ENCODE data around the gene RDH5.

RDH5 gene

DNA sequence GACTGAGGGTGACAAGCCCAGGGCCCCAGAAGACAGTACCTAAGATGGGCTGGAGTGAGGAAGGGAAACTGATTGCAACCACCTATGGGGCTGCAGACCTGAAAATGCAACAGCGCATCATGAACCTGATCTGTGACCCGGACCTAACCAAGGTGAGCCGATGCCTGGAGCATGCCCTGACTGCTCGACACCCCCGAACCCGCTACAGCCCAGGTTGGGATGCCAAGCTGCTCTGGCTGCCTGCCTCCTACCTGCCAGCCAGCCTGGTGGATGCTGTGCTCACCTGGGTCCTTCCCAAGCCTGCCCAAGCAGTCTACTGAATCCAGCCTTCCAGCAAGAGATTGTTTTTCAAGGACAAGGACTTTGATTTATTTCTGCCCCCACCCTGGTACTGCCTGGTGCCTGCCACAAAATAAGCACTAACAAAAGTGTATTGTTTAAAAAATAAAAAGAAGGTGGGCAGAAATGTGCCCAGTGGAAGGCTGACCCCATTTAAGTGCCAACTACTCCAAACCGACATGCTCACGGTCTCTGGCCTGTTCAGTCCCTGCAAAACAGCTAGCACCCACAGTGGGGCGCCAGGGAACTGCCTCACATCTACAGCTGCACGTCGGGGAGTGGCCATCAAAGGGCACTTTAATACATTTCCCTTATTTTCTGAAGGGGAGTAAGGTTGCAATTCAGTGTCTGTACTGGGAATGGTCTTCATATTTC lies 4.2 kb downstream of the RDH5 start:
- no peak overlapping the region for H3K4me3 ChIP-seq (ENCODE audit: low read depth, low read length)
- TF ChIP-seq, protein P1, sequence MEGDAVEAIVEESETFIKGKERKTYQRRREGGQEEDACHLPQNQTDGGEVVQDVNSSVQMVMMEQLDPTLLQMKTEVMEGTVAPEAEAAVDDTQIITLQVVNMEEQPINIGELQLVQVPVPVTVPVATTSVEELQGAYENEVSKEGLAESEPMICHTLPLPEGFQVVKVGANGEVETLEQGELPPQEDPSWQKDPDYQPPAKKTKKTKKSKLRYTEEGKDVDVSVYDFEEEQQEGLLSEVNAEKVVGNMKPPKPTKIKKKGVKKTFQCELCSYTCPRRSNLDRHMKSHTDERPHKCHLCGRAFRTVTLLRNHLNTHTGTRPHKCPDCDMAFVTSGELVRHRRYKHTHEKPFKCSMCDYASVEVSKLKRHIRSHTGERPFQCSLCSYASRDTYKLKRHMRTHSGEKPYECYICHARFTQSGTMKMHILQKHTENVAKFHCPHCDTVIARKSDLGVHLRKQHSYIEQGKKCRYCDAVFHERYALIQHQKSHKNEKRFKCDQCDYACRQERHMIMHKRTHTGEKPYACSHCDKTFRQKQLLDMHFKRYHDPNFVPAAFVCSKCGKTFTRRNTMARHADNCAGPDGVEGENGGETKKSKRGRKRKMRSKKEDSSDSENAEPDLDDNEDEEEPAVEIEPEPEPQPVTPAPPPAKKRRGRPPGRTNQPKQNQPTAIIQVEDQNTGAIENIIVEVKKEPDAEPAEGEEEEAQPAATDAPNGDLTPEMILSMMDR (IDR thresholded peaks at IDR 0.05; ENCODE audit: low read depth, low read length), result peak; percentile 51

DNA sequence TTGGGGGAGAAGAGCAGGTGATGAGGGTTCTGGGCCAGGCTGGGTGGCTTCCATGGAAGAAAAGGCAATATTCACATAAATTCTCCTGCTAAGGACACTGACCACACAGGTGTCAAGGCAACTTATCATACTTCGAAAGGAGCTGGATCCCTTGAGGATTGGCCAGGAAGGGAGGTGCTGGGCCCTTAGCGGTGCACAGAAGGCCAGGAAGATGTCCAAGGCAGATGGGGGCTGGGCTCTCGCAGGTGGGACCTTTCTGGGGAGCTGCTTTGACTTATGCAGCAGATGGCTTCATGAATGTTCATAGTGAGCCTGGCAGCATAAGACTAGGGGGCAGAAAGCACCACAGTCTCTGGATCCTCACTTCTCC lies 4.7 kb downstream of the RDH5 start:
- TF ChIP-seq, protein P1 (IDR thresholded peaks at IDR 0.05; ENCODE audit: low read depth, low read length), result no peak
- H3K4me3 ChIP-seq (ENCODE audit: low read depth, low read length), result no peak overlapping the region

DNA sequence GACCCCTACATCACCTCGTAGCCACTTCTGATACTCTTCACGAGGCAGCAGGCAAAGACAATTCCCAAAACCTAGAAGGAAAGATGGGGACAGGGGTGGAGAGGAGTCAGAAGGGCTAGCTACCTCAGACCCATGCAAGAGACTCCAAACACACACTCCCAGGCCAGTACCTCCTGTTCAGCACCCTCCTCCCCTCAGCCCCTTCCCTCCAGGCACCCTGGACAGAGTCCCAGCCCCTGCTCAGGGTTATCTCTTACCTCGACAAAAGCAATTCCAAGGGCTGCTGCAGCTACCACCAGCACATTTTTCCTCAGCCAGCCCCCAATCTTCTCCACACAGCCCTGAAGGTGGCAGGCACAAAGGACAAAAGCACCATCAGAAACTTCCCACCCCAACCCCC lies 5.4 kb downstream of the RDH5 start:
- TF ChIP-seq, protein P1 (IDR thresholded peaks at IDR 0.05; ENCODE audit: low read depth, low read length), result no peak
- H3K4me3 ChIP-seq (ENCODE audit: low read depth, low read length), result no peak overlapping the region

DNA sequence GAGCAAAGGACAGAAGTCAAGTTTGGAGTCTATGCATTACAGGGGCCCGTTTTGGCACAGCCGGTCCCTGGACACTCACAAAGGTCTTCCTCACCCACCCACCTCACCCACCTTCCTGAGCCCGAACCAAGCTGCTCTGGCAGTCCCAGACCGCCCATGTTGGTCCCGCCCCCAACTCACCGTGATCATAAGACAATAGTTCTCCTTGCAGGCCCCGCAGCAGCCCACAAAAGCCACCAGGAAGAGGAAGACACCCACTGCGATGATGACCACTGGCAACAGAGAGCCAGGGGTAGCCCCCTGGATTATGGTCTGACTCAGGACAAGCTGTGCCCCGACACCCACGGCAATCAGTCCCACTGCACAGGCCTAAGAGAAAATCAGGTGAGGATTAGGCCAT lies 6.8 kb downstream of the RDH5 start:
- TF ChIP-seq, protein P1 (IDR thresholded peaks at IDR 0.05; ENCODE audit: low read depth, low read length), result no peak
- H3K4me3 ChIP-seq (ENCODE audit: low read depth, low read length), result peak overlapping the region; percentile 95

DNA sequence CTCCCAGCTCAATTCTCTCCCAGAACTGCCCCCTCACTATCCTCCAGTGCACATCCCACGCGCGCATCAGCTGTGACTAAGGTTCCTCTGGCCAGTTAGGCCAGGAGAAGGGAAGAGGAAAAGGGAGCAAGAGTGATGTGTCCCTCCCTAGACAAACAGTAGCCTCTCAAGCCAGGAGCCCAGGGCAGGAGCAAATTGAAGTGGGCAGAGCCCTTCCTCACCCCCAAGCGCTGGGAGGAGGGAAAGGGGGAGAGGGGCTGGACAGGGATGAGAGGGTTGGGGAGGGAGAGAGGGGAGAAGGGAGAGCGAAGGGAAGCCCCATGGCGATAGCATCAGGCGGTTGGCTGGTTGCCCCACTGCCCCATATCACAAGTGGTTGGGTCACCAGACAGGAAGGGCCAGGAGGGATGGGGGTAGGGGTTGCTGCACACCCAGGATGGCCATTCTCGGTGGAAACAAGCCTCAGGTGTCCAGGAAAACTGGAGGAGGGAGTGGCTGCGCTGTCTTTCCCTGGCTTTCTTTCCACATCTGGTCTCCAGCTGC lies 7.5 kb downstream of the RDH5 start:
- H3K4me3 ChIP-seq (ENCODE audit: low read depth, low read length), result peak overlapping the region; percentile 95
- TF ChIP-seq, protein P1 (IDR thresholded peaks at IDR 0.05; ENCODE audit: low read depth, low read length), result no peak

DNA sequence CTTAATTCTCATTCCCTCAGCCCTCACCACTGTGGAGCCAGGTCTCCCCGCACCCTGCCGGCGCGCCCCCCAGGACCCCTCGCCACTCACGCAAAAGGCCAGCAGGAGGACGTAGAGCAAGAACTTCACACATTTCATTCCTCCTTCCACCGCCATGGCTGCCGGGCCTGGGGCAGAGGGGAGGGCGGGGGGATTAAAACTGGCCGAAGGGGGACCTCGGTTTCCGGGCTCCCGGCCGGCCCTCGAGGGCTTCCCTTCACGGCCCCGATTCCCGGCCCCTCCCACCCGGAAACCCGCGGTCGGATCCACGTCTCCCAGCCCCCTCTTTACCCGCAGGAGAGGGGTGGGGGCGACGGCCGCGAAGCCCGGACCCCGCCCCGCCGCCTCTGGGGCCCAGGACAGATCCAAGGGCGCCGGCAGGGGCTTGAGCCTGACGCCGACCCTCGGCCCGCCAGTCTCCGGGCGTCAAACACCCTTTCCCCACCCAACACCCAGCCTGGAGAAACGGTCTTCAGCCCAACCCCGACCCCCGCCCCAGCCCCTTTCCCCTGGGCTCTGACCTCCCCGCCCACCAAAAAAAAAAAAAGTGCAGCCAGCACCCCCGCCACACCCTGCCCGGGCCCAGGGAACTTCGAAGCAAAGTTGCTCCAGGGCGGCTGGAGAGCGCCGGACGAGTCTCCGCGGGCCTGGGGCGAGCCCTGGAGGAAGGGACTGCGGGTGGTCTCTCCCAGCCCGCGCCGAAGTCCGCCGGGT lies 8.2 kb downstream of the RDH5 start:
- peak overlapping the region; percentile 95 for H3K4me3 ChIP-seq (ENCODE audit: low read depth, low read length)
- TF ChIP-seq, protein P1 (IDR thresholded peaks at IDR 0.05; ENCODE audit: low read depth, low read length), result no peak

Data from WI38 (cell line).